ENCODE measurements around the gene ATG16L2.

DNA sequence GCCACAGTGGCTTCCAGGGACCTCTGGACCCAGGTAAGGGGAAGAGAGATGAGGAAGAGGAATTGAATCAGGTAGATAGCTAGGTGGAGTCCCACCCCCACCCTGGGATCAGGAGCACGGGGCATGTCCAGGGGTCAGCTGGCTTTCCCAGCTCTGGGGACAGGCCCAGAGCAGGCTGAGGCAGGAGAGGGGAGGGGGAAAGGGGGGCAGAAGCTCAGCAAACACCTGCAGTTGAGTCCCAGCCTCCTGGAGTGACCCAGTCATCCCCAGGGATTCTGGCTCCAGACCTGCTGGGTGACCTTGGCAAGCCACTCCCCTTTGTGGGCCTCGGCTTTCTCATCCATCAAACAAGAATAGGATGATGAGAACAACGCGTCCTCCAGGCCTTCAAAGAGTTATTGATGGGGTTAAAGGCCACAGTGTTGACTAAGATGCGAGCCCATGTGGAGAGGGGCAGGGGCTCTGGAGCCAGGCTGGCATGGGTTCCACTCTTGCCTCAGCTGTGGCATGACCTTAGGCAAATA lies 36.4 kb upstream of the ATG16L2 start:
- TF ChIP-seq SP1 (CRISPR knock-in tag; IDR thresholded peaks at IDR 0.05) (no peak), MYBL2 (IDR thresholded peaks at IDR 0.05; ENCODE audit: low read depth) (no peak), MYBL2 (CRISPR knock-in tag; IDR thresholded peaks at IDR 0.05; ENCODE audit: borderline replicate concordance) (0 out of 2 replicates have a peak, but pooled peaks have one; percentile 25)

Measured in K562 (cell line).